DMS79 treated with DMSO at 0.1 percent for 48 hours (cell line): ENCODE measurements around the gene YKT6.
"Not testable (repeated sequence)": the region's sequence is repeated elsewhere in the genome, so short reads cannot be mapped to it uniquely, and the experiment has no call there.

Experiments used
- DNase-seq: peaks from one replicate; lab custom pipeline; 2025; lab: John Stamatoyannopoulos, UW

YKT6 gene

GRCh38 chr7:44172352-44172751 lies 28.4 kb upstream of the YKT6 start:
- DNase-seq, result no peak

- DNase-seq, result peak; percentile 100
Measured at GRCh38 chr7:44172803-44173424, 27.9 kb upstream of the YKT6 start.

DNA sequence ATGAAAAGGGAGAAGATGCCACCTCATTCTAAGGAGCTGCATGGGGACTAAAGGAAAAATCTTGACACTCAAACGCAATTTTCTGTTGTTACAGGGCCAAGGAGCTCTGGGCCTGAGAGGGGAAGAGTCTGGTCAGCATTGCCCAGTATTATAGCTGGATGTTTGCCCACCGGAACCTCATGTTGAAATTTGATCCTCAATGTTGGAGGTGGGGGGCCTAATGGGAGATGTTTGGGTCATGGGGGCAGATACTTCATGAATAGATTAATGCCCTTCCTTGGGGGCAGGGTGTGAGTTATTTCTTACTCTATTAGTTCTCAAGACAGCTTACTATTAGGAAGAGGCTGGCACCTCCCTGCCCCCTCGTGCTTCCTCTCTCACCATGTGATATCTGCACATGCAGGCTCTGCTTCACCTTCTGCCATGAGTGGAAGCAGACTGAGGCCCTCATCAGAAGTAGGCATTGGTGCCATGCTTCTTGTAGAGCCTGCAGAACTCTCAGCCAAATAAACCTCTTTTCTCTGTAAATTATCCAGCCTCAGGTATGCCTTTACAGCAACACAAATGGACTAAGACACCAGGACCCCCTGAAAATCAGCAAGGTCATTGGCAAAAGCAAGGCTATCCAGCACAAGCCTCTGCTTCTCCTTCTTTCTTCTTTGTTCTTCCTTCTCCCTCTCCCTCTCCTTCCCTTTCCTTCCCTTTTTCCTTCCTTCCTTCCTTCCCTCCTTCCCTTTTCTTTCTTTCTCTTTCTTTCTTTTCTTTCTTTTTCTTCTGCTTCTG lies 26.7 kb upstream of the YKT6 start:
- DNase-seq, result no peak

DNA sequence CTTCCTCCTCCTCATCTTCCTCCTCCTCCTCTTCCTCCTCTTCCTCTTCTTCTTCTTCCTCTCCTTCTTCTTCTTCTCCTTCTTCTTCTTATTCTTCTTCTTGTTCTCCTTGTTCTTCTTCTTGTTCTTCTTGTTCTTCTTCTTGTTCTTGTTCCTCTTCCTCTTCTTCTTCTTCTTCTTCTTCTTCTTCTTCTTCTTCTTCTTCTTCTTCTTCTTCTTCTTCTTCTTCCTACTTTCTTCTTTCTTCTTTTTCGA lies 26.2 kb upstream of the YKT6 start:
- not testable (repeated sequence) for DNase-seq

- DNase-seq, result no peak
Measured at GRCh38 chr7:44175730-44176129, 25.0 kb upstream of the YKT6 start.

DNA sequence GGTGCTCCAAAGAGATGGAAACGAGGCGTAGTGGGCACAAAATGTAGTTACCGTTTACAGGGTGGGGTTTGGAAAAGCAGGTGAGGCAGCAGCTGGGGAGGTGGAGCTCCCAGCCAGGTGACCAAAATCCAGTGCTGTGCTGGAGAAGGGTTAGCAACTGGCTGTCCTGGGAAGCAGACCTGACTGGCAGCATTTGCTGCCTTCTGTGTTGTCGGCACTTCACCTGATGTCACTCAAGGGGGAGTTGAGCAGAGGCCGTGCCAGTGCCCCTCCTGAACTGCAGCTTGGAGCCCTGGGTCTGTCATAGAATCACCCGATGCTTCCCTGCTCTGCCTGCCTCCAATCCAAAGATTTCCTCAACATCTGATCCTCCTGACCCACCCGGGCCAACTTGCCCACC lies 24.3 kb upstream of the YKT6 start:
- no peak for DNase-seq

DNA sequence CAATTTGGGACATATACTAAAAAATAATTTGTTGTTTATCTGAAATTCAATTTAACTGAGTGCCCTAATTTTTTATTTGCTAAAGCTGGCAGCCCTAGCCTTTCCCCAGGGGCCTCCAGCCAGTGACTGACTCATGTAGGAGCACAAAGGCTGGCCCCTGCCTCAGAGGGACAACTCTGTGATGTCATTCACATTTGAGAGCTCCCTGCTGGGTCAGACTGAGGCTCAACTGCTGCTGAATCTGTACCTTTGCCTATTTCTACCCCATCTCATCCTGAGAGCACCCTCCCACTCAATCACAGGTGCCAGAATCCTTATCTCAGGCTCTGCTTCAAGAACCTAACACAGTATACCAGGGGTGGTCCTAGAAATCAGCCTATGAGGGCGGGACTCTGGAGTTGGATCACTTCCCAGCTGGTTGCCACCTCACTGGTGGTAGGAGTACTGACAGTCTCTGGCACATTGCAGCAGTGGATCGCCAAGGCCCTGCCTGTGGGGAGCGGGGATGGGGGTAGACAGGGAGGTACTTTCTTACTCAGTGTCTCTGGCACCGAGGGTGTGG lies 23.1 kb upstream of the YKT6 start:
- DNase-seq, result peak; percentile 79

GRCh38 chr7:44180631-44181030 lies 20.1 kb upstream of the YKT6 start:
- DNase-seq, result no peak

DNA sequence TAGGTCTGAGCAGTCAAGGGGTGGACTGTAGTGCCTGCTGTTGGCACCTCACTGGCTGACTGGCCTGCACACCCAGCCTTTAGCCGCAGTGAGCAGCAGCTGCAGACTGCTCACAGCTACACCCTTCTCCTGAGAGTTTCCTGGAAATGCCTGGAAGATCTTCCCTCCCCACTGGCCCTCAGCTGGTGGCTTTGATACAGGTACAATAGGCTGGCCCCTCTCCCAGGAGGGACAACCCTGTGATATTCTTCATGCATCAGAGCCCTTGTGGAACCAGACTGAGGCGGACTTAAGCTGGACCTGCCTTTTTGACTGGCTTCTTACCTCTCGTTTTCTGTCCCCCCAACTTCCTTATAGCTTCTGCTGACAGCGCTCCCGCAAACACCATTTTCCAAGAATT lies 18.0 kb upstream of the YKT6 start:
- no peak for DNase-seq

DNA sequence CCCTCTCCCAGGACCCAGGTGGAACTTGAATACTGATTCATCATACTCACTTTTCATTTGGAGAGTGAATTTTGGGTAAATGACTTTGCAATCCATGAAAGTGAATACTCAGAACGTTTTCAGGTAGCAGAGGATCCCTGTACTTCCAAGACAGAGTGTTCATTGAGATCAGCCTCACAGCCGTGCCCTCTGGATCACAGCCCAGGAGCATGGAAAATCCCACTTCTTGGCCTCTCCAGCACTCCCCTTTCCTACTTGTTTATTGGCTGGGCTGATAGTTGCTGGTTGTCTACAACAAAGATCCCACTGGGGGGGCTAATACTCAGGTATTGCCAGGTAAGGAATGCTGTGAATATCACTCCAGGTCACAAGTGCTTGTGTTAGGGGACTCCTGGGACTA lies 17.4 kb upstream of the YKT6 start:
- DNase-seq, result no peak

DNA sequence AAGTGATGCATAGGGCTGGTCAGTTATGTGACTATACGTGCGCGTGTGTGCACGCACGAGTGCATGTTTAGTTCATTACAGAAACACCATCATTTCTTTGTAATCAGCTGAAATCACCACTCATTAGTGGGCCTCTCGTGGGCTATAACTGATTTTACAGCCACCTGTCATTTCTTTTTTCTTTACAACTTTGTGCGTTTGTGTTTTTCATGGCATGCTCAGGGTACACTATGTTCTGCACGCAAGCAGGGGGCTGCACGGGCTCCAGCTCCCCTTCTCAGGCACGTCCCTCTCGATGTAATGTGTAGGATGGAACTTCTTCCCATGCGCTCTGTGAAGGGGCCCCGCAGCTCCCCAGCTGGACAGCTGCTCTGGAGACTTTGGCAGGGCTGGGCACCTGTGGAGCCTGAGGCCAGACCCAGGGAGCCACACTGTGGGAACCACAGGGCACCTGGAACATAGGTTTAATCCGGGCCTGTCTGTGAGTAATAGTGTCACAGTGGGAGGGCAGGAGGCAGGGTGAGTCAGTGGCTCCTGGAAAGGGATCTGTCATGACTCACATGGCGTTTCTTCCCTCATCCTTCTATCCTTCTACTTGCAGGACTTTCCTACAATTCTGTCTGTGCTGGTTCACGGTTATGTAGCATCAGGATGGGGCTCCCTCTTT lies 16.4 kb upstream of the YKT6 start:
- DNase-seq, result no peak

DNA sequence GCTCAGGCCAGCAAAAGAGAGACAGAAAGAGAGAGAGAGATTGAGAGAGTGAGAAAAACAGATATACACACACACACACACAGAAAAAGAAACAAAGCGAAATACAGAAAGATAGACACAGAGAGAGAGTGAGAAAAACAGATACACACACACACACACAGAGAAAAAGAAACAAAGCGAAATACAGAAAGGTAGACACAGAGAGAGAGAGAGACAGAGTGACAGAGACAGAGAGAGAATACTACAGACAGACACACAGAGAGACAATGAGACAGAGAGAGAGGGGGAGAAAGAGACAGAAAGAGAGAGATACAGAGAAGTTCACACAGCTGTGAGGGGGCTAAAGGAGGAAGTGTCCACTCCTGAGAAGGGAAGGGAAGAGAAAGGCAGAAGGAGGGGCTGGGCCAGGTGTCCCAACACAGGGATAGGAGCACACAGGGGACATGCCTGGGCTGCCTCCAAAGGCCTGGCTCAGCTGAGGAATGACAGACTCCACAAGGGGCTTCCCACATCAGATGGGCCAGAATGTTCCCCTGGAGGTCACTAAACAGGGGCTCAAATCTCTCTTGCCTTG lies 15.8 kb upstream of the YKT6 start:
- DNase-seq, result no peak

GRCh38 chr7:44185729-44186128 lies 15.0 kb upstream of the YKT6 start:
- no peak for DNase-seq

- no peak for DNase-seq
Measured at GRCh38 chr7:44186736-44187135, 14.0 kb upstream of the YKT6 start.

GRCh38 chr7:44187636-44188416 lies 13.0 kb upstream of the YKT6 start:
- no peak for DNase-seq

DNA sequence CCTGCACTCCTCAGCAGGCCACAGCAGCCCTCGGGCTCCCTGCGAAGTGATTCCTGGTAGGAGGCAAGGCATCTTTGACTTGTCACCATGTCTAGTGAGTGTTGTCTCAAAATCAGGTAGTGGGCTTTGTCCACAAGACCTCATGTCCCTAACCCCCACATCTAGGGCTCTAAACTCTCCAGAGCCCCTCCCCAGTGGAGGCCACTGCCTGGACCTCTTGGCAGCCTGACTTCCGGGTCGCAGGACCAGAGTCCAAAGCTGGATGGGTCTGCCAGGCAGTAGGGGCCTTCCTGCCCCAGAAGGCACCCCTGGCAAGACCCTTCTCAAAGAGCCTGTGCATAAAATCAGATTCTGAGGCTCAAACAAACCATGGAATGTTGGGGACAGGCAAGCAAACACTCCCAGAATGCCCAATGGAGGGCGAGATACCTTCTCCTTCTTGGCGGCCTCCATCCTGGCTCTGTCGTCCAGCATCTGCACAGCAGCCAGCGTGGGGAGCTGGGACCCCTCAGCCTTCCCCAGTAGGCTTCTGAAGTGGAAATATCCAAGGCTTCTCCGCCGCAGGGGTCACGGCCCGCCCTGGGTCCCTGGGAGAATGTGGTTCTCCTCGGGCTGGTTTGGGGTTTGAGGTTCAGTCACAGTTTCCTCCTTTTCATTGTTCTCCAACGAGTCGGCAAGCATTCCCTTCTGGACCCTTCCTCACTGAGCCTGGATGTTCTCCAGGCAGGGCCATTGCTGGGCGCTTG lies 12.1 kb upstream of the YKT6 start:
- DNase-seq, result no peak

DNA sequence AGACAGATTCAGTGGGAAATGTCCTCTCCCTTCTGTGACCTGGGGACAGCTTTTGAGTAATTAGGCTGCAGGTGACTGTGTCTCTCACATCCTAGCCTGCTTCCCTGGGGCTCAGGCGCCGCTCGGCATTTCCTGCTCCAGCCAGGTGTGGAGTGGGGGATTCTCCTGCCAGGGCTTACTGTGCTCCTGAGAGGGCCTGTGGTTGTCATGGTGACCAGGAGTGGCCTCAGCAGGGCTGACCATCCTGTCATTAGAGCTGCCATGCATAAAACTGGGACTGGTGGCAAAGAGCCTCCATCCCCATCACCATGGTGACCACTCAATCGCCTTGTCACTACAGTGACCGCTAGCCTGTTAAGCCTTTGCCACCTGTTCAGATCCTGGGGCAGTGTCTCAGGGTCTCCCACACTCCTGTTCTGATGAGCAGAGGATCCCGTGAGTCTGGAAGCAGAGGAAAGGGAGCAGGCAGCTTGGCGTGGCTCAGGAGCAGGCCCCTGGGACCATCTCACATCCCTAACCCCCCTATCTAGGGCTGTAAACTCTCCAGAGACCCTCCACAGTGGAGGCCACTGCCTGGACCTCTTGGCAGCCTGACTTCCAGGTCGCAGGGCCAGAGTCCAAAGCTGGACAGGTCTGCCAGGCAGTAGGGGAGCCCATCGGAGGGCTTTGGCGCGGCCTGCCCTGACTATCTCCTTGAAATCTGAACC lies 11.3 kb upstream of the YKT6 start, which contains the start of gene GCK:
Gene GCK (minus strand): TSS at position 154 of the 707 bp plus-strand sequence. CDS start 486 bp downstream, outside the sequence.
- DNase-seq, result peak; percentile 96

DNA sequence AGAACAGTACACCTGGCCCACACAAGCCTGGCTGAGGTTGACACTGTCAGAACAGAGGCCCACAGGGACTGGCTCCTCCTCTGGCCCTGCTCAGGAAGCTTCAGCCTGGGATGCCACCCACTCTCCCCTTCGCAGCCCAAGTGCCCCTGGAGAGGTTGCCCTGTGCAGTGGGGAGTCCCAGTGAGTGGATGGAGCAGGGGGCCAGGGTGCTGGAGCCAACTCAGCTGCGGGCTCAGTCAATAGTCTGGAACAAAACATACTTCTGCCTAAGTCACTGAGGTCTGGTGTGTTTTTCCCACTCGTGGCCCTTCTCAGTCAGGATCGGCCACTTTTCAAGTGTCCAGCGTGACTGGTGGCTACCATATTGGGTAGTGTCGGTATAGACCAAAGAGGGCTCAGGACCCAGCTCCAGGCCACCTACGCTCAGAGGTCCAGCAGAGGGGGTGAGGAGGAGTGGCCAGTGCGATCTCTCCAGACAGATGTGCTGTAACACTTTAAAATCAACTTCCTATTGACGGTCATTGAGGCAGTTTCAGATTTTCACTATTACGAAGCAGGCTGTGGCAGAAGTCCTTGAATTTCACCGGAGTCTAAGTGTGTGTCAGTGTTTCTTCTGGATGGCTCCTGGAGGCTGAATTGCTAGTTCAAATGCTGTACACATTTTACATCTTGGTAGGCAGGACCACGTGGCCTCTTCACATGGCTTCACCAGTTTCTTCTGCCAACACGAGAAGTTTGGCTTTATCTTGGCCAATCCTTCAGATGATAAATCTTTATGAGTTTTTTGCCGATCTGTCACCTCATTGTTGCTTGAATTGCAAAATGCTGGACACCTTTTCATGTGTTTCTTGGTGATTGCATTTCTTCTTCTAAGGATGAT lies 10.5 kb upstream of the YKT6 start:
- DNase-seq, result no peak

GRCh38 chr7:44191171-44191570 lies 9.6 kb upstream of the YKT6 start:
- DNase-seq, result no peak
